GM12801 (cell line): ENCODE results near the gene MAN1A1.

Experiments used
- CTCF ChIP-seq: IDR thresholded peaks from one replicate; pipeline ENCODE4 v1.5.1; 2011; ENCODE audit warnings: control low read depth; ENCODE audit not compliant: insufficient read length; ENCODE audit errors: extremely low read depth

MAN1A1 gene

DNA sequence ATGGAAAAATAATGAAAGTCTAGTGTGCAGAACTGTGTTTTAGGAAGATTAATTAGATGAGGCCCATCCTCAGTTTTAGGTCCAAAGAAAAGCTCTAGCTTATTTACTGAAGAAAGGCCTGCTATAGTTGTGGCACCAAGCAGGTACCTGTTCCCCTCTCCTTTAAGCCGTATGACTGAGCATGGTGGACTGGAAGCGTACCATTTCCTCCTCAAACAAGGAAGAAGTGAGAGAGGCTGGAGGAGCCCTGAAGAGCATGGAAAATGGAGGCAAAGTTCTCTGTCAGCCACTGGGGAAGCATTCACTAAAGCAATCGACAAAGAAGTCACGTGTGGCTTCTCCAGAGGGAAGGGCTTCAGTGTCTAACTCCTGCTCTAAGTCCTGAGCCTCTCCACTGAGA lies 100.2 kb downstream of the MAN1A1 start:
- no peak for TF ChIP-seq CTCF

GRCh38 chr6:119247504-119247903 lies 102.1 kb downstream of the MAN1A1 start:
- no peak for TF ChIP-seq CTCF

- TF ChIP-seq CTCF, result no peak
Measured at GRCh38 chr6:119243657-119244056, 105.9 kb downstream of the MAN1A1 start.

DNA sequence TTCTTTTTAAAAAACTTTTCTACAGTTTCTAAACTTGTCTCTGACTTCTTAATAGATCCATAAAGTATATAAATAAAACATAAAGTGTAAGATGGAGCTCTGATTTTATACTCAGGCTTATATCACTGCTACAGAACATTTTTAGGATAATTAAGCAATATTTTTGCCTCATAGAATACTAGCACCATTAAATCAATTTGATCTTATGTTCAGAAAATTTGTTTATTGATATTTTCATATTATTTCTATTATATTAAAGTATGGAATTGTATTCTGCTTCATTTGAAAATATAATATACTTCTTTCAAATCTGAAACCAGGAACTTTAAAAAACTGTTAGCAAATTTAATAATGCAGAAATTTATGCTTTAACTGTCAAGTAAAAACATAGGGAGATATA lies 106.5 kb downstream of the MAN1A1 start:
- no peak for TF ChIP-seq CTCF

DNA sequence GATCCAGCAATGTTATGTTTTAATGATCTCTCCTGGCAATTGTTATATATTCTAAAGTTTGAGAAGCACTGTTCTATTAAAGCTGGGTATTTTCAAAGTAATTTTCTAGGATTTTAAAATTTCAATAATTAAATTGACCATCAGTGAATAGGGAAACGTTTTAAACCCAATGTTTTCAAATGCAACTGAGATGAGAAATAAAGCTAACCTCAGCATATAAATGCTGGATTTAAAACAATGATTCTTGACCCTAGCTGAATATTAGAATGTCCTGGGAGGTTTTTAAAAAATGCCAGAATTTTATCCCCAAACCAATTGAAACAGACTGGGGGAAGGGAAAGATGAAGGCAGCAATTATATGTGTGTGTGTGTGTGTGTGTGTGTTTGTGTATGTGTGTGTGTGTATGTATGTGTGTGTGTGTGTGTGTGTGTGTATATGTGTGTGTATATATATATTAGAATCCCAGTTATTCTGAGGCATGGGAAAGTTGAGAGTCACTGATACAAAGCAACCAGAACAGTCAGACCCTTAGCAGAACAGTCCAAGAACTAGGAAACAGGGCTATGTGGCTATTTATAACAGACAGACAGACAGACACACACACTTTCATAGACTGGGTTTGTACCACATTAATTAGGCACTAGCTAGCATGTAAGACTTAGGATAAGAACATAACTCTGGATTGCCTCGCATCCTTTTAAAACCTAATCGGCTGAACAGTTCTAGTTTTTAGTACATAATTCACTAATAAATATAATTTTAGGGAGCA lies 107.8 kb downstream of the MAN1A1 start:
- TF ChIP-seq CTCF, result no peak

GRCh38 chr6:119241111-119241465 lies 108.5 kb downstream of the MAN1A1 start:
- TF ChIP-seq CTCF, result no peak

DNA sequence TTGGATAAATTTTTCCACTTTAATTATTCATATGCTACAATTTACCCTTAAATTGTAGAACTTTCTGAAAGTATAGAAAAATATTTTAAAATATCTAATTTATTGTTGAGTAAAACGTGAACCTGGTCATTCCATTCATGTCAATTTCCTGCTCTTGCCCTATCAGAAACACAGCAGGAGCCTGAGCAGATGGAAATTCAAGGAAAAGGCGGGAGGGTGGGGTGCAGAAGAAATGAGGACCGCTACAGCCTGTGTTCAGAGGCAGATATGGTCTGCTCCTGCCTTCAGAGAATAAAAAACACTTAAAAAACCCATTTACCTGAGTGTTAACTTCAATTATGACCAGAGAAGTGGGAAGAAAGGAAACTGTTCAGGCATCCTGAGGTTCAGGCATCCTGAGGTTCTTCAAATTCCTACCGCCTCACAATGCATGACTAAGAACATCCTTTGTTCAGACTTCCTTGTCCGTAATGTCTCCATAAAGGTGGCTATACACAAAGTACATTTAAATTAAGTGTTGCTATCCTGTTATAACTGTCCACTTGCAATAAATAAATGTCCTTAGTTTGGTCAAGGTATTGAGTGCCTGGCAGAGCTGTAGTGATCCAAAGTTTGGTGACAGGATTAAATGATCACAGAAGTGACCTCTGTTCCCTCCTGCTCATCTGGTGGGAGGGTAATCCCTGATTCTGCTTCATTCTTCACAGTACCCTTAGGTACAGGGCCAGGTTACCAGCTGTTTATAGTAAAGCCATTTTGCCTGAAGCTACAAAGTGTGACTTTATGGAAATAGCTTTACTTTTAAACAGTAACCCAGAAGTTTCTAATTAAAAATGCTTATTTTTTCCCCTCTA lies 109.1 kb downstream of the MAN1A1 start:
- no peak for TF ChIP-seq CTCF
